Fibroblast of lung (primary cell): ENCODE results near the gene TRIP13.

Source experiments
- EZH2 ChIP-seq: IDR thresholded peaks from 2 replicates; pipeline ENCODE4 v1.5.1; 2012; ENCODE audit warnings: low read length, control low read depth, mild to moderate bottlenecking; ENCODE audit errors: missing control alignments
- TF ChIP-seq, protein P1 (sequence below), 2 donors: IDR thresholded peaks in 1 of 2; conservative IDR thresholded peaks in 1 of 2; 1 replicate in 1 of 2; 2 replicates in 1 of 2; pipeline ENCODE4 v1.5.1; 2011 to 2012; ENCODE audit warnings: low read length in 2 of 2, control low read depth in 1 of 2, inconsistent platforms in 1 of 2, low read depth in 1 of 2, mild to moderate bottlenecking in 1 of 2

DNA sequence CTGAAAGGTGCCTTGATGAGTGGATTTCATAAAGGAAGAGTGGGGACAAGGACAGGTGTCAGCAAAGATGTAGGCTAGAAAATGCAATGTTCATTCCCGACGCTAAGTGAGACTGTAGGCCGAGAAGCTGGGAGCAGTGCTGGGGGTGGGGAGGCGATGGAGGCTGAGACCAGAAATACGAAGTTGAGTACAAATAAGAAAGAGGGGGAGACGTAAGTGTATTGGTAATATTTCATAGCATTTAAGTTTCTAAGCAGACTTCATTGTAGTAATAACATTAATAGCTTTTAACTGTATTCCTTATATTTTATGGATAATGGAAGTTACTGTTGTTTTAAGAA is 11.0 kb downstream of the TRIP13 start:
- TF ChIP-seq, protein P1, sequence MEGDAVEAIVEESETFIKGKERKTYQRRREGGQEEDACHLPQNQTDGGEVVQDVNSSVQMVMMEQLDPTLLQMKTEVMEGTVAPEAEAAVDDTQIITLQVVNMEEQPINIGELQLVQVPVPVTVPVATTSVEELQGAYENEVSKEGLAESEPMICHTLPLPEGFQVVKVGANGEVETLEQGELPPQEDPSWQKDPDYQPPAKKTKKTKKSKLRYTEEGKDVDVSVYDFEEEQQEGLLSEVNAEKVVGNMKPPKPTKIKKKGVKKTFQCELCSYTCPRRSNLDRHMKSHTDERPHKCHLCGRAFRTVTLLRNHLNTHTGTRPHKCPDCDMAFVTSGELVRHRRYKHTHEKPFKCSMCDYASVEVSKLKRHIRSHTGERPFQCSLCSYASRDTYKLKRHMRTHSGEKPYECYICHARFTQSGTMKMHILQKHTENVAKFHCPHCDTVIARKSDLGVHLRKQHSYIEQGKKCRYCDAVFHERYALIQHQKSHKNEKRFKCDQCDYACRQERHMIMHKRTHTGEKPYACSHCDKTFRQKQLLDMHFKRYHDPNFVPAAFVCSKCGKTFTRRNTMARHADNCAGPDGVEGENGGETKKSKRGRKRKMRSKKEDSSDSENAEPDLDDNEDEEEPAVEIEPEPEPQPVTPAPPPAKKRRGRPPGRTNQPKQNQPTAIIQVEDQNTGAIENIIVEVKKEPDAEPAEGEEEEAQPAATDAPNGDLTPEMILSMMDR (conservative IDR thresholded peaks at IDR 0.05 in 1 of 2, IDR thresholded peaks at IDR 0.05 in 1 of 2; ENCODE audit: low read depth in 1 of 2, low read length in 2 of 2): no peak
- no peak for TF ChIP-seq EZH2
